HL-60 (cell line): Measurements from ENCODE around the gene DMD.

Experiments used
- DNase-seq, 2 experiments: peaks; one replicate each; pipeline ENCODE4 v3.0.0-alpha.2; 2010 to 2020; ENCODE audit warnings: low read depth in 1 of 2, low spot score in 1 of 2
- H3K27ac ChIP-seq: fragments of 250-450 bp; sonication (Bioruptor Pico); replicated peaks from 2 replicates; pipeline ENCODE4 v1.5.1; 2020; ENCODE audit warnings: mild to moderate bottlenecking, moderate library complexity
- H3K27me3 ChIP-seq: fragments of 250-450 bp; sonication (Bioruptor Pico); 2 replicates; pipeline ENCODE4 v1.5.1; 2021; ENCODE audit warnings: mild to moderate bottlenecking, moderate library complexity; ENCODE audit not compliant: insufficient read depth, poor library complexity, severe bottlenecking
- H3K4me3 ChIP-seq: replicated peaks from 2 replicates; pipeline ENCODE4 v1.5.1; 2011; ENCODE audit warnings: mild to moderate bottlenecking, control low read depth, low read length; ENCODE audit not compliant: insufficient read depth
- CTCF ChIP-seq: IDR thresholded peaks from one replicate; pipeline ENCODE4 v1.5.1; 2011; ENCODE audit warnings: low read length, control low read depth, inconsistent platforms; ENCODE audit not compliant: insufficient read depth
- GABPA ChIP-seq: IDR thresholded peaks from 2 replicates; pipeline ENCODE4 v1.6.1; 2012; ENCODE audit warnings: low read depth
- POLR2AphosphoS5 ChIP-seq: IDR thresholded peaks from 2 replicates; pipeline ENCODE4 v1.6.1; 2012; ENCODE audit warnings: low read depth
- REST ChIP-seq: IDR thresholded peaks from 2 replicates; pipeline ENCODE4 v1.6.1; 2012; ENCODE audit warnings: low read depth; ENCODE audit not compliant: insufficient replicate concordance
- SPI1 ChIP-seq: IDR thresholded peaks from 2 replicates; pipeline ENCODE4 v1.6.1; 2012; ENCODE audit warnings: low read depth, mild to moderate bottlenecking, borderline replicate concordance

The DMD gene

GRCh38 chrX:32024072-32024471 lies 1187.3 kb downstream of the DMD start:
- TF ChIP-seq GABPA = no peak
- TF ChIP-seq CTCF = no peak
- TF ChIP-seq REST = no peak
- TF ChIP-seq SPI1 = no peak
- no peak for TF ChIP-seq POLR2AphosphoS5
- Histone ChIP-seq H3K27ac (no peak overlapping the region), H3K27me3 (no peaks in the 10 kb centered on the region), H3K4me3 (no peak overlapping the region)
- DNase-seq = no peak

- H3K27ac ChIP-seq = no peak overlapping the region
- no peaks in the 10 kb centered on the region for H3K27me3 ChIP-seq
- no peak overlapping the region for H3K4me3 ChIP-seq
- TF ChIP-seq CTCF = no peak
- TF ChIP-seq REST = no peak
- TF ChIP-seq POLR2AphosphoS5 = no peak
- no peak for TF ChIP-seq SPI1
- no peak for TF ChIP-seq GABPA
- DNase-seq = no peak
Measured at GRCh38 chrX:32016195-32016594, 1195.2 kb downstream of the DMD start.

DNA sequence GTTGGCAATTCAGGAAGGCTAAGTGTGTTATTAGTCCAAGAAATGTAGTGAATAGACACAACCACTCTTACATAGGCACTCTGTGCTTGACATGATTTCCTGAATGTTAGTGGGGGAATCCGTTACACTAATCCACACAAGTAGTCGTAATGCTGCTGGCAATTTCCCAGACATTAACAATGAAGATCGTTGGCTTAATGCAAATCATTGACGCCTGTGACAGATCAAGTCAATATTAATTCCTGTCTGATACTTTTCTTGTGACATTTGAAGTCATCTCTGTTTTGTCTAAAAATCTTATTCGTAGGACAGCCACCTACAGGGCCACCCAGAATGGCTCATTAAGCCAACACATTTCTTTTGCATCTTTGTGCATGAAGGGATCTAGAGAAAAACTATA lies 1200.4 kb downstream of the DMD start:
- H3K4me3 ChIP-seq = no peak overlapping the region
- no peak overlapping the region for H3K27ac ChIP-seq
- no peak for DNase-seq
- TF ChIP-seq SPI1 (no peak), CTCF (no peak), GABPA (no peak), REST (no peak), POLR2AphosphoS5 (no peak)
- H3K27me3 ChIP-seq = no peaks in the 10 kb centered on the region
